Stimulated activated CD4-positive, alpha-beta T cell treated with anti-CD3 and anti-CD28 coated beads, TNF-alpha, amount 100 ng/mL, for 1 hour (primary cell): ENCODE data around the gene CRYBG1.

Experiments used
- DNase-seq, 3 donors: peaks; one replicate each; pipeline ENCODE4 v3.0.0-alpha.2; 2020; ENCODE audit warnings: low read depth in 3 of 3, low spot score in 1 of 3

CRYBG1 gene

GRCh38 chr6:106360410-106360988 is at the start of gene CRYBG1:
Gene CRYBG1, plus strand, starts transcription at chr6:106360717. Its CDS starts 192 bp downstream, at chr6:106360909.
- peak in 2 of 3 donors; percentile 42 to 61 for DNase-seq

GRCh38 chr6:106315765-106316374 is 44.6 kb upstream of the CRYBG1 start:
- DNase-seq = no peak

GRCh38 chr6:106316375-106316766 is 44.1 kb upstream of the CRYBG1 start:
- no peak for DNase-seq

DNA sequence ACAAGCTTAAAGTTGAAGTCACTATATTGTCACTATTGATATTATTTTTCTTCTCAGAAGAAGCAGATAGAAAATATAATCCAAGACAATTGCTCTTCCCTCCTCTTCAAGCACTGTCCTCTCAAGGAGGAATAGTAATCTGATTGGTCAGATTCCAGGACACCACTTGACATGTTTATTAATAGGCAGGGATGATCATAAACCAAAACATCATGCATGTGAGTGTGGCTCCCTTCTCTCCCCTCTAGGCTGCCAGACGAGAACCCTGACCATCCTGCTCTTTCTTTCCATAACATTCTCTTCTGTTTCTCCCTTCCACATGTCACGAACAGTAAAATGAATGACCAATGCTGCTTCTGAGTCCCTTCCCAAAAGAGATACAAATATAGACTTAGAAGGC is 42.5 kb upstream of the CRYBG1 start:
- DNase-seq = no peak

GRCh38 chr6:106318851-106319250 is 41.7 kb upstream of the CRYBG1 start:
- DNase-seq = no peak

DNA sequence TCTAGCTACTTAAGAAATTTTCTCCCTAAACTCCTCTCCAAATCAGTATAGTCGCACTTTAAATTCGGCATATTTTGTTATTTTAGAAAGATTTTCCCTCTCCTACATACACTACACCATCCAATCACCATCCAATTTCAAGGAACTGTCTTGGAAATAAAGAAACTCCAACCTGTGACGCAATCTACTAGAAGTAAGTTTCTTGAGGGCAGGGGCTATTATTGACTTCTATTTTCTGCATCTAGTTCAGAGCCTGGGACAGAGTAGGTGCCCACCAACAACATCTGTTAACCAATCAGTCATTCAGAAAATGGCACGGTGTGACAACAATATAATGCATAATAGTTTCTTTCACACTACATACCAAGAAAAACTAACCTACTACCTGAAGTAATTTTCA is 38.6 kb upstream of the CRYBG1 start:
- no peak for DNase-seq

DNA sequence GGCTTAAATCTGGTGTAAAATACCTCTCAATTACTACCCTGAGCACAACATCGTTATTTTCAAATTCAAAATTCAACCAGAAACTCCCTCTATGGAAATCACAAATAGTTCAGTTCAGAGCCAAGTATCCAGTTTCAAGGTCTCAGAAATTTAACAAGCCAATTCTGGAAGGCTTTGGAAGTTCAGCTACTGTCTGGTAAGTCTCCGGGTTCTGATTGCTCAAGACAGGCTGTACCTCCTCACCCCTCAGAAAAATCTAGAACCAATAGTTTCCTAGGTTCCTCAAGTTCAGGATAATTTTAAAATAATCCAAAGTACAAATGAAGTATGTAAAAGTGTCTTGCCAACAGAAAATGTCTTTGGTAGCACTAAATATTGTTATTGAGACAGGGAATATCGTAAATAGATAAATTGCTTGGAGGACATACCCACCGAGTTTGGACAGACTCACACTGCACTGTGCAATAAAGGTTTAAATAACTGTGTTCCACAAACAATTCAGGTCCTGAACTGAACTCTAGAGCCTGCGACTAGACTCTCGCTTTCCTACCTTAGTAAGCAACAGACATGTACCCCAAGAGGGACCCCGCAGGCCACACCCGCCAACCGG is 35.7 kb upstream of the CRYBG1 start:
- DNase-seq = no peak

DNA sequence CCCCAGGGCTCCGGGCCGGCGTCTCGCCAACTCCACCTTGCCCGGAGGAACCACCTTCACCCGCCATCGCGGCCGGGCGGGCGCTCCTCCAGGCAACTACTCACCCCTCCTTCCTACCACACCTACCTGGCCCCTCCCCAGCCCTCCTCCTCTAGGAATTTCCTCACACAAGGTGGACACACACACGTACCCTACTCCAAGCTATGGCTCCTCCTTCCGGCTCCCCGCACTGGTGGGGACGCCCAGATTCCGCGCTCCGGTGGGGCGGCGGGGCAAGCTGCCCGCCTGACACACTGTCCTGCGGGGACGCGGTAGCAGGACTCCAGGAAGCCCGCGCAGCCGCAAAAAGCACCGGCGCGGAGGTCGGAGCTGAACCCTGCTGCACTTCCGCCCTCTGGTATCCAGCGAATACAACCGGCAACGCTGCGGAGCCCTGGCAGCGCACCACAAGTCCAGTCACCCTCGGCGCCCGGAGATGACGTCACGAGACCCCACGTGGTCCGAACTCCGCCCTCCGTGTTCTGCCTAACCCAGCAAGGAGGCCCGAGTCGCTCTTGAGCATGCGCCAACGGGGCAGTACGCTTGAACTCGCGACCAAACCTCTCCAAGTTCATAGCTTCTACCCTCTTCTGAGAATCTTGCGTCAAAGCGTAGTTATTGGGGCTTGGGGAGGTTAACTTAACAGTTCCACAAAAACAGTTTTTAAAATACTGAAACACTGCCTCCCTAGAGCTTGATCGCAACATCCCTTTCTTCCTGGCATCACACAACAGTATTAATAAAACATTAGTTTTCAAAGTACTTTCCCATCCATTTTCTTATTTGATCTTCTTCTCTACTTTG is 35.0 kb upstream of the CRYBG1 start, which contains the start of gene ATG5:
ATG5 (minus strand) TSS at position 425 of the 843 bp plus-strand sequence. CDS start 9,552 bp downstream, outside the sequence.
- peak; percentile 99 for DNase-seq

- DNase-seq = peak in 2 of 3 donors; percentile 21
Observed at GRCh38 chr6:106334646-106335448, 25.7 kb upstream of the CRYBG1 start.

- DNase-seq = no peak
Observed at GRCh38 chr6:106339334-106340029, 21.0 kb upstream of the CRYBG1 start.

DNA sequence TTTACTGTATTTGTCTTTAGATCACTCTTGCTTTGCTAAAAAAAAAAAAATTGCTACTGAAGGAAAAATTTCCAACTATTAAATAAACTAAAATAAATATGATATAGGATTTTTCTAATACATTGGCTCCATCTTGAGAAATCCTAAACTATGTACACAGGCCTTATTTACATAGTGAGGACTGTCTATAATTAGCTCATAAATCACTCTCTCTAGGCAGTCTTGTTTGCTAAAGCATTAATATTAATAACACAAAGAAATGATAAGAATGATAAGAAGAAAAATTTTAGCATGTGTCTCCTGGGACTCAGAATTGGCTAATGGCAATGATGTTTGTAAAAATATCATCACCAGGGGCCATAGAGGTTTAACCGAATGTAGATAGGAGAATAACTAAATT is 13.3 kb upstream of the CRYBG1 start:
- DNase-seq = no peak

DNA sequence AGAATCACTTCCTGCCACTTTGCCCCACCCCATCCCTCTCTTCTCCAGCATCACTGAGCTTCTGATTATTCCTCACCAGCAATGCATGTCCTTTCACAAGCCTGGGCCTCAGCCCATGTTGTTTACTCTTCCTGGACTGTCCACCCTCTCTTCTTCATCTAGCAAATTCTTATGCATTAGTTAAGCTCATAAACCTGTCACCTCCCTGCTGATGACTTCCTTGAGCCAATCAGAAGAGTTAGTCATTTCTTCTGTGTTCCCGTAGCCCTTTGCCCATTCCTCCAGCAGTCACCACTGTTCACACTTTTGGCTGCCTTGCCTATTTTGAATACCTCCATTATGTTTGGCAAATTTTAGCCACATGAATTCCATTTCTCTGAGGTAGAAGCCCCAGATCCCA is 4.1 kb upstream of the CRYBG1 start:
- DNase-seq = no peak

DNA sequence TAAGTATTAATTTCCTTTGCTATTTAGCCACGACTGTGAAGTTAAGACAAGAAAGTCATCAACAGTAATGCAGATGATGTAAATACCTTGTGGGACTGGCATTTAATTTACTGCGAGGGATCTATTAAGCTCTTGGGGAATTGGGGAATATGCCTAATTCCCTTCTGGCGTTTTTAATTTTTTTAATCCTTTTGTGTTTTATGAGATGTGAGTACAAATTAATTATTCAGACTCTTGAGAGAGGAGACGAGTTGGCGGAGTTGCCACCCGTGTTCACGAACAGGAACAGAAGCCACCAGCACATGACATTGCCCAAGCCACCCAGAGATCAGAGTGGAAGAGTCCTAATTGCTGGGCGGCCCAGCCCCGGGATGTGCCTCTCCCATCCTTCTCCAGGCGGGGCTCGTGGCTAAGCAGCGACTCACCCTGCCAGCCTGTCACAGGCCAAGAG is 533 bp upstream of the CRYBG1 start:
- no peak for DNase-seq

- no peak for DNase-seq
Observed at GRCh38 chr6:106360989-106361430, 493 bp downstream of the CRYBG1 start.

DNA sequence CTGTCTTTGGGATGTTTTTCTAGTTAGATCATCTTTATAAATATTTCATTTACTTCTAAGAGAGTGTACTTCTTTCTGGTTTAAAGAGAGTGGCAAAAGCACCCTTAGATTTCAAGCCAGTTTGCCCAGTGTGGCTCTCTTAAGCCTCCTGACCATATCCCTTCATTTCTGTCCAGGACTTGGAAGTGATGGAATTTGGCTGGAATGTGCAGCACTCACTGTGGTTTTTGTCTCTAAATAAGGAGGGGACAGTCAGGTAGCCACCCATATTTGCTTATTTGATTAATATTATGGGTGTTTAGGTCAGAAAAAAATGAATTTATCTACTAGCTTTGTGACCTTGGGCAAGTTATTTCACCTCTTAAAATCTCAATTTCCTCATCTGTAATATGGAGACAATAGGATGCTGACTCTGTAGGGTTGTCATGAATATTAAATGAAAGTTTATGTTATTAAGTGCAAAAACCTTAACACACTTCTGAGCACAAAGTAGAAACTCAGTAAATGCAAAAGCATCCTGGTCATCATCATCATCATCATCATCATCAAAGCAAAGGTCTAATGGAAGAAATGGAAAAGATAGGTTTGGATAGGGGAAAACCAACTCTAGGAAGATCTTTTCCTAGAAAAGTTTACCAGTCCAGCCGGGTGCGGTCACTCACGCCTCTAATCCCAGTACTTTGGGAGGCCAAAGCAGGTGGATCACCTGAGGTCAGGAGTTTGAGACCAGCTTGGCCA is 3.1 kb downstream of the CRYBG1 start:
- no peak for DNase-seq

DNA sequence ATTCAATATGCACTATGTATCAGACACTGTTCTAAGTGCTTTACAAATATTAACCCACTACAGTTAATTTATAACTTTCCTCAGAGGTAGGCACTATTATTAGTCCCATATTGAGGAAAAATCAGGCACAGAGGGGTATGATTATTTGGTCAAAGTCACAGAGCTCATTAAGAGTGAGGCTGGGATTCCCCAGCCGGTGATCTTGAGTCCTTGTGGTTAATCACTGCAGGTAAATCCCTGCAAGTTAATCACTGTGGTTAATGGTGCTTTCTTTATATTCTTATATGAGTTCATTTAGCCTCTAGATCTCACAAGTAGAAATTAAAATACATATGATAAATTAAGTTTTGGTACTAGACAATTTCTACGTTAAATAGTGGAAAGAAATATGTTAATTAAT is 9.2 kb downstream of the CRYBG1 start:
- no peak for DNase-seq

DNA sequence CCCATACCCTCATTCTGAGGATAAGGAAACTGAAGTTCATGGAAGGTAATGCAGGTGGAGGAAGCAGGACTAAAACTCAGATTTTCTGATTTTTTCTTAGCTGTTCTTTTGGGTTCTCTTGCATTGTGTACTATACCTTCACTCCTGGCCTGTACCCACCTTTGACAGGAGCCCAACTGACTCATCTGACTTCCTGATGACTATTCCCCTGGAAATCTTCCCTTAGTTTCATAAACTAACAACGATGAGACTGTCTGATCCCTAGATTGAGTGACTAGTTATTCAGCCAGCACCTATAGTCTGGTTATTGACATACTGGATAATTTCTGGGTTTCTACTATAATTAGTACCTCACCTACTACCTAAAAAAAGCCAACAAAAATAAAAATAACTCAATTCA is 10.1 kb downstream of the CRYBG1 start:
- no peak for DNase-seq

DNA sequence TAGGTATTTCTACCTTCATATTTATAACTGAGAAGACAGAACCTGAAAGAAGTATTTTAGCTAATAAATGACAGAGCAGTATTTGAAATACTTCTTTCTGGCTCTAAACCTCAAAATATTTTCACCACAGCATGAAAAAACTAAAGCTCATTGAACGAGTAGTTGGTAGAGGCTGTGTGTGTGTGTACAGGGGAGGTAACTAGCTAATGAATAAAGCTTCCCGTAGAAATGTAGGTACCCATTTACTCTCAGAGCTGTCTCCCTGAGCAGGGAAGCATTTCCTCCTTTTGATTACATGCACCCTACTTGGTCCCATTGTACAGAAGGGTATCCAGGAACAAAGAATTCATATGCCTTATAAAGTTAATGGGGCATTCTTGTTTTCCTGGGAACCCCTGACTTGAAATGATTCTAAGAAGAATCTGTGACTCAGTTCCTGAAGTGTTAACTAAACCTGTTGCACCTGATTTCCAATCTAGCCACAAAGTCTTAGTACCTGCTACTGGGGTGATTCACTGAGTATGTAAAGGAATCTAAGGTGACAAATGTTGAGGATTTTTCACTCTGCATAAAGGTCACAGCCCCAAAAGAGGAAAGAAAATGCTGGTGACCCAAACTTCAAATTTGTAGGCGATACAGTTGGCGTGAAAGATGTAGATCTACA is 12.5 kb downstream of the CRYBG1 start:
- no peak for DNase-seq
